ENCODE measurements around the gene TAS2R42. TPM values are rescaled to one million over a fixed set of nuclear protein-coding genes. Genes with fewer than 3 reads are reported as not detected.

Gene TAS2R42, protein sequence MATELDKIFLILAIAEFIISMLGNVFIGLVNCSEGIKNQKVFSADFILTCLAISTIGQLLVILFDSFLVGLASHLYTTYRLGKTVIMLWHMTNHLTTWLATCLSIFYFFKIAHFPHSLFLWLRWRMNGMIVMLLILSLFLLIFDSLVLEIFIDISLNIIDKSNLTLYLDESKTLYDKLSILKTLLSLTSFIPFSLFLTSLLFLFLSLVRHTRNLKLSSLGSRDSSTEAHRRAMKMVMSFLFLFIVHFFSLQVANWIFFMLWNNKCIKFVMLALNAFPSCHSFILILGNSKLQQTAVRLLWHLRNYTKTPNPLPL
- total RNA-seq (2016; rRNA removed; fragmentation: Illumina TruSeq; extraction: Trizol) = not detected in 2 replicates
- total RNA-seq (2016; cell fraction: cytosol; rRNA removed; fragmentation: Illumina TruSeq; extraction: Trizol; ENCODE audit: low read depth) = not detected in 2 replicates
- not detected in 2 replicates for total RNA-seq (2016; cell fraction: insoluble cytoplasmic fraction; rRNA removed; fragmentation: Illumina TruSeq; extraction: Trizol)
- total RNA-seq (2016; cell fraction: membrane; rRNA removed; fragmentation: Illumina TruSeq; extraction: Trizol) = not detected in 2 replicates
- total RNA-seq (2016; cell fraction: nucleus; rRNA removed; fragmentation: Illumina TruSeq; extraction: Trizol) = not detected in 2 replicates
- not detected in 2 replicates for polyA plus RNA-seq (2011; rRNA removed)
- polyA plus RNA-seq (2011; cell fraction: cytosol; rRNA removed) = not detected in 2 replicates
- not detected in 2 replicates for polyA plus RNA-seq (2011; cell fraction: nucleus; rRNA removed)
- not detected in 2 replicates for polyA plus RNA-seq (2012)
- polyA plus RNA-seq (2016; cell fraction: cytosol; fragmentation: Illumina TruSeq; extraction: Trizol; ENCODE audit: low read depth) = not detected in 2 replicates
- not detected in 2 replicates for polyA plus RNA-seq (2016; cell fraction: insoluble cytoplasmic fraction; fragmentation: Illumina TruSeq; extraction: Trizol; ENCODE audit: low read depth)
- not detected in 2 replicates for polyA plus RNA-seq (2016; cell fraction: membrane; fragmentation: Illumina TruSeq; extraction: Trizol; ENCODE audit: low read depth)
- not detected in 2 replicates for polyA plus RNA-seq (2016; cell fraction: nucleus; fragmentation: Illumina TruSeq; extraction: Trizol; ENCODE audit: insufficient read depth, low read depth)
- polyA minus RNA-seq (2011; rRNA and poly(A)+ RNA removed; ENCODE audit: low replicate concordance) = not detected in 2 replicates
- polyA minus RNA-seq (2011; cell fraction: cytosol; rRNA and poly(A)+ RNA removed) = not detected in 2 replicates
- polyA minus RNA-seq (2011; cell fraction: nucleus; rRNA and poly(A)+ RNA removed) = not detected in 2 replicates
- not detected for Bru-seq, nascent RNA
- not detected for BruChase-seq, experiment 1, labeled RNA remaining after a 6-hour chase
- not detected for BruChase-seq, experiment 2, labeled RNA remaining after a 2-hour chase
- long read RNA-seq, experiment 1 = 0 reads
- long read RNA-seq, experiment 2 = 0 reads

DNA sequence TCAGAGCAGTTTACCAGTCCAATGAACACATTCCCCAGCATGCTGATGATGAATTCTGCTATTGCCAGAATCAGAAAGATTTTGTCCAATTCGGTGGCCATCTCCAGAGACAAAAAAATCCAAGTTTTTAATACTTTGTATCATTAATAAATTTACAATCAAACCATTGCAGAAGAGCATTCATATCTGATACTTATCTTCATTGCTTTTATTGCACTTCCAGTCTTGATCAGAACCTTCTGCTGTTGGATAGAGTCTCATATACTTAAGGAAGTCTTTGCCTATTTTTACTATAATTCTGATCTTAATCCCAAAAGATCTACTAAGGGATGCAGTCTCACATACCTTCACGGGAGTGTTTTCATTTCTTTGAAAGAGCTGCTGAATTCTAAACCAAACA, at the start of gene TAS2R42:
TSS of gene TAS2R42 (minus strand) at position 101 of the 400 bp plus-strand sequence. CDS start at position 101, 0 bp downstream.
- POLR2A ChIA-PET = no interaction called here
- Histone ChIP-seq H4K20me1 (ENCODE audit: insufficient read depth, low read length) (no peaks in the 10 kb centered on the region), H3K79me2 (ENCODE audit: insufficient read depth, low read length) (no peaks in the 10 kb centered on the region), H3K27ac (ENCODE audit: extremely low read length, insufficient read depth, low read length) (no peak within 1 kb of the TSS), H2AFZ (ENCODE audit: low read length) (no peak within 1 kb of the TSS), H3K4me1 (ENCODE audit: insufficient read depth, low read length) (no peaks in the 10 kb centered on the region), H3K4me3 (replicated peaks in 1 of 3; ENCODE audit: insufficient read depth in 1 of 3, low read depth in 2 of 3, low read length in 3 of 3) (no peak within 1 kb of the TSS), H3K4me2 (ENCODE audit: low read depth, low read length) (no peak within 1 kb of the TSS), H3K27me3 (ENCODE audit: control insufficient read depth in 1 of 2, insufficient read depth in 2 of 2, low read length in 2 of 2) (no peaks in the 10 kb centered on the region), H3K9ac (ENCODE audit: insufficient read depth, low read depth, low read length) (no peak within 1 kb of the TSS), H3K9me3 (ENCODE audit: low read length) (no peaks in the 10 kb centered on the region), H3K36me3 (replicated peaks in 1 of 2; ENCODE audit: control insufficient read depth in 1 of 2, insufficient read depth in 2 of 2, low read length in 2 of 2) (no peaks in the 10 kb centered on the region)
- CTCF ChIA-PET (ENCODE audit: low intra/inter-chr PET ratio, low total read pairs) = no interaction called here
- DNase-seq (ENCODE audit: low spot score) (no peak), FAIRE-seq (no peak), ATAC-seq (no peak)
- in situ Hi-C loops (cut with HindIII; ENCODE audit: extremely low pct_ligation_motif_present, low pct_unique_long_range_greater_than_20kb) (no loop called here), intact Hi-C loops (cut with micrococcal nuclease; ENCODE audit: unreplicated experiment) (no loop called here)
- BruUV-seq (replicated peaks) = no TSS peak
- WGBS (ENCODE audit: low lambda C conversion rate) = 0% methylated on average over 2 of the region's 2 CpGs
- TF ChIP-seq HMGXB3 (CRISPR knock-in tag; IDR thresholded peaks at IDR 0.05; ENCODE audit: borderline replicate concordance) (no peak), TIGD3 (CRISPR knock-in tag; IDR thresholded peaks at IDR 0.05; ENCODE audit: borderline replicate concordance) (no peak), ZNF44 (CRISPR knock-in tag; IDR thresholded peaks at IDR 0.05) (no peak), AHDC1 (CRISPR knock-in tag; IDR thresholded peaks at IDR 0.05; ENCODE audit: borderline replicate concordance) (no peak), NCOA5 (CRISPR knock-in tag; IDR thresholded peaks at IDR 0.05) (no peak), XRCC5 (optimal IDR thresholded peaks at IDR 0.05; ENCODE audit: low read length) (no peak), ZNF576 (CRISPR knock-in tag; IDR thresholded peaks at IDR 0.05) (no peak)

Measured in HepG2 (cell line).